HCT116 (cell line): ENCODE results near the gene HOXB7. TPM values are rescaled to one million over a fixed set of nuclear protein-coding genes. Genes with fewer than 3 reads are reported as not detected.

Experiments
- ATAC-seq: fragments of 200-7000 bp; cut with Tn5 transposase; 2 replicates; pipeline ENCODE4 v1.9.1; 2020; ENCODE audit warnings: mild to moderate bottlenecking, moderate library complexity
- BruUV-seq: library from RNA; stranded (reverse); fragments of 400-500 nt; replicated peaks from 2 replicates; lab custom pipeline; 2021; lab: Mats Ljungman, UMichigan
- CTCF ChIA-PET: fragments of 300-600 bp; sonication (Branson Sonifier 250); formaldehyde crosslinking; loops from one replicate; lab custom pipeline; 2021; ENCODE audit warnings: antibody characterized with exemption; lab: Charles Lee
- POLR2A ChIA-PET: fragments of 300-600, 350-600 bp; sonication (Branson Sonifier 250); formaldehyde crosslinking; loops from one replicate; lab custom pipeline; 2021; ENCODE audit warnings: antibody characterized with exemption; lab: Charles Lee
- RAD21 ChIA-PET, 2 experiments: fragments of 300-600 bp; sonication (Branson Sonifier 250); formaldehyde crosslinking; loops; one replicate each; lab custom pipeline; 2023; ENCODE audit warnings: low total read pairs in 2 of 2; ENCODE audit not compliant: uncharacterized antibody in 2 of 2, unreplicated experiment in 2 of 2, low non-redundant PET in 1 of 2; lab: Charles Lee
- DNase-seq: peaks from one replicate; pipeline ENCODE4 v3.0.0-alpha.2; 2010; ENCODE audit warnings: low read depth, low spot score
- H2AFZ ChIP-seq: fragments of 200-600 bp; shearing (Covaris generic), sonication (generic); 2 replicates; pipeline ENCODE4 v1.6.1; 2017; ENCODE audit warnings: low read depth, mixed run types, mixed read lengths, antibody characterized with exemption, low read length; ENCODE audit not compliant: poor library complexity, severe bottlenecking
- H3K27ac ChIP-seq: 2 replicates; pipeline ENCODE4 v1.5.1; 2012; ENCODE audit warnings: low read depth, low read length
- H3K27me3 ChIP-seq: fragments of 200-600 bp; sonication (generic); 2 replicates; pipeline ENCODE4 v1.6.1; 2016; ENCODE audit warnings: mixed run types, low read length, mixed read lengths; ENCODE audit not compliant: insufficient read depth
- H3K36me3 ChIP-seq, 2 experiments: fragments of 200-500 bp in 1 of 2; fragments of 200-600 bp in 1 of 2; sonication (Bioruptor generic) in 1 of 2; sonication (generic) in 1 of 2; 2 replicates each; pipeline versions ENCODE4 v1.5.1 to v1.6.1; 2014 to 2016; ENCODE audit warnings: low read length in 2 of 2, inconsistent platforms in 1 of 2, mixed read lengths in 1 of 2, mixed run types in 1 of 2; ENCODE audit not compliant: insufficient read depth in 2 of 2, control insufficient read depth in 1 of 2
- H3K4me1 ChIP-seq, 2 experiments: fragments of 200-600 bp in 1 of 2; sonication (generic) in 1 of 2; 2 replicates each; pipeline versions ENCODE4 v1.5.1 to v1.6.1; 2012 to 2017; ENCODE audit warnings: low read length in 2 of 2, inconsistent platforms in 1 of 2, mild to moderate bottlenecking in 1 of 2, mixed read lengths in 1 of 2, mixed run types in 1 of 2, moderate library complexity in 1 of 2; ENCODE audit not compliant: insufficient read depth in 2 of 2, control insufficient read depth in 1 of 2
- H3K4me2 ChIP-seq: fragments of 200-600 bp; sonication (generic); 2 replicates; pipeline ENCODE4 v1.6.1; 2017; ENCODE audit warnings: mixed run types, low read length, mixed read lengths
- H3K4me3 ChIP-seq, 2 experiments: fragments of 200-600 bp in 1 of 2; sonication (generic) in 1 of 2; replicated peaks in 1 of 2; 2 replicates each; pipeline ENCODE4 v1.5.1; 2011 to 2016; ENCODE audit warnings: low read length in 2 of 2, control low read depth in 1 of 2, low read depth in 1 of 2, mild to moderate bottlenecking in 1 of 2, mixed read lengths in 1 of 2, mixed run types in 1 of 2
- H3K79me2 ChIP-seq: fragments of 200-600 bp; sonication (generic); 2 replicates; pipeline ENCODE4 v1.6.1; 2017; ENCODE audit warnings: mild to moderate bottlenecking, mixed run types, low read length, moderate library complexity, mixed read lengths; ENCODE audit not compliant: insufficient read depth
- H3K9ac ChIP-seq: fragments of 200-600 bp; sonication (generic); 2 replicates; pipeline ENCODE4 v1.6.1; 2016; ENCODE audit warnings: low read length, mixed read lengths
- H3K9me2 ChIP-seq: fragments of 200-600 bp; sonication (generic), shearing (Covaris generic); 2 replicates; pipeline ENCODE4 v1.6.1; 2017; ENCODE audit warnings: mixed run types, mild to moderate bottlenecking, moderate library complexity; ENCODE audit not compliant: insufficient read depth
- H3K9me3 ChIP-seq, 2 experiments: fragments of 200-500 bp in 1 of 2; fragments of 200-600 bp in 1 of 2; sonication (Bioruptor generic) in 1 of 2; sonication (generic) in 1 of 2; 2 replicates each; pipeline ENCODE4 v1.6.1; 2014 to 2017; ENCODE audit warnings: low read length in 2 of 2, mixed read lengths in 2 of 2, inconsistent platforms in 1 of 2, low read depth in 1 of 2, mild to moderate bottlenecking in 1 of 2, mixed run types in 1 of 2, moderate library complexity in 1 of 2; ENCODE audit not compliant: control insufficient read depth in 1 of 2, insufficient read depth in 1 of 2
- H4K20me1 ChIP-seq: fragments of 200-600 bp; sonication (generic), shearing (Covaris generic); 2 replicates; pipeline ENCODE4 v1.6.1; 2017; ENCODE audit warnings: mixed run types, mild to moderate bottlenecking, moderate library complexity; ENCODE audit not compliant: insufficient read depth
- CBX3 ChIP-seq: IDR thresholded peaks from 2 replicates; pipeline ENCODE4 v1.6.1; 2012; ENCODE audit warnings: low read depth
- CEBPB ChIP-seq: IDR thresholded peaks from 2 replicates; pipeline ENCODE4 v1.6.1; 2012; ENCODE audit warnings: low read depth
- ELF1 ChIP-seq: IDR thresholded peaks from 2 replicates; pipeline ENCODE4 v1.6.1; 2012; ENCODE audit warnings: low read depth, borderline replicate concordance
- EZH2 ChIP-seq: fragments of 200-600 bp; sonication (generic); IDR thresholded peaks from 2 replicates; pipeline ENCODE4 v1.6.1; 2017; ENCODE audit warnings: antibody characterized with exemption, mixed run types
- EZH2phosphoT487 ChIP-seq: fragments of 200-600 bp; IDR thresholded peaks from 2 replicates; pipeline ENCODE4 v1.6.1; 2018; ENCODE audit warnings: antibody characterized with exemption, borderline replicate concordance
- FOSL1 ChIP-seq: IDR thresholded peaks from 2 replicates; pipeline ENCODE4 v1.6.1; 2012; ENCODE audit warnings: low read depth
- POLR2AphosphoS5 ChIP-seq: IDR thresholded peaks from 2 replicates; pipeline ENCODE4 v1.6.1; 2011; ENCODE audit warnings: mild to moderate bottlenecking, low read depth, low read length, moderate library complexity
- RAD21 ChIP-seq: IDR thresholded peaks from 2 replicates; pipeline ENCODE4 v1.6.1; 2012; ENCODE audit warnings: low read depth, mild to moderate bottlenecking
- SIN3A ChIP-seq: IDR thresholded peaks from 2 replicates; pipeline ENCODE4 v1.6.1; 2012; ENCODE audit warnings: low read depth
- YY1 ChIP-seq: IDR thresholded peaks from 2 replicates; pipeline ENCODE4 v1.6.1; 2011; ENCODE audit warnings: low read length, low read depth, moderate library complexity, mild to moderate bottlenecking; ENCODE audit not compliant: insufficient replicate concordance; ENCODE audit errors: extremely low read depth
- ZFX ChIP-seq: fragments of 450-650 bp; IDR thresholded peaks from 2 replicates; pipeline ENCODE4 v1.6.1; 2017
- ZNF274 ChIP-seq: fragments of 200-500 bp; sonication (Bioruptor generic); IDR thresholded peaks from 2 replicates; pipeline ENCODE4 v1.6.1; 2014; ENCODE audit warnings: mild to moderate bottlenecking, low read depth, low read length, inconsistent platforms
- intact Hi-C: fragments of 100-400 bp; cut with micrococcal nuclease; formaldehyde crosslinking; loops from 2 replicates; pipeline ENCODE4 v1.10.0; 2022
- total RNA-seq: library from RNA; stranded (reverse); gene quantifications from one replicate; pipeline ENCODE4 v1.2.1, GENCODE V29; 2021; ENCODE audit not compliant: unreplicated experiment
- TF ChIP-seq, protein P1 (sequence below): IDR thresholded peaks from 2 replicates; pipeline ENCODE4 v1.6.1; 2012
- TF ChIP-seq, protein P2 (sequence below): IDR thresholded peaks from 2 replicates; pipeline ENCODE4 v1.6.1; 2012

Gene HOXB7
- total RNA-seq, 1 experiment from 2014 or later = 33.6 TPM

DNA sequence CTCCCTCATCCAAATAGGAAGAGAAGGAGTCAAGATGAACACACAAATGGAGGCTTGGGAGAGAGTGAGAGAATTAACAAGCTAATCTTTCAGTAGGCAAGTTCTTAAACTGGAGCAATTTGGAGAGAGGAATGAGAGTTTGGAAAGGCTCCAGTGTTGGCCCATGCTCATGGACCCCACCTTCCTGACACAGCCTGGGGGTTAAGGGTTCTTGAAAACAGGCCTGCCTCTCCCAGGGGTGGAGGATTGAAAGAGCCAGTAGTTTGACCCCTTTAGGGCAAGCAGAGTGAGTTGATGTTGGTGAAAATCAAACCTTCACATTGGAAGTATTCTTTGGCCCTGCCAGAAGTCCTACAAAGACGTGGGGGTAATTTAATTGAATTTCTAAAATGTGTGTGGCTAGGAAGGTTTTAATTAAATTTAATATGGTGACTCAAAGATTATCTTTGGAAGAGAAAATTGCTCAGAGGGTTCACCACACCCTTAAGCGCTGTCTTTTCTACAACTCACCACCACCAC is 26.5 kb downstream of the HOXB7 start:
- RAD21 ChIA-PET = no interaction called here
- intact Hi-C loops = no loop called here
- H3K4me1 ChIP-seq = peaks cover 27 to 78% of the 10 kb centered on the region in 2 experiments
- H3K9ac ChIP-seq = peak overlapping the region; percentile 63
- DNase-seq (no peak), ATAC-seq (no peak)
- peak overlapping the region; percentile 98 for H3K4me2 ChIP-seq
- no peaks in the 10 kb centered on the region for H3K36me3 ChIP-seq
- POLR2A ChIA-PET = no interaction called here
- H3K4me3 ChIP-seq = peak overlapping the region; percentile 74 to 76
- H3K9me2 ChIP-seq = no peaks in the 10 kb centered on the region
- H3K79me2 ChIP-seq = peaks cover 79% of the 10 kb centered on the region
- no peak for TF ChIP-seq EZH2
- TF ChIP-seq YY1 = no peak
- TF ChIP-seq ZFX = no peak
- no peak for TF ChIP-seq CBX3
- no peak for TF ChIP-seq ZNF274
- TF ChIP-seq CEBPB = no peak
- TF ChIP-seq FOSL1 = no peak
- no peak for TF ChIP-seq EZH2phosphoT487
- no peak for TF ChIP-seq RAD21
- TF ChIP-seq SIN3A = no peak
- TF ChIP-seq, protein P1, sequence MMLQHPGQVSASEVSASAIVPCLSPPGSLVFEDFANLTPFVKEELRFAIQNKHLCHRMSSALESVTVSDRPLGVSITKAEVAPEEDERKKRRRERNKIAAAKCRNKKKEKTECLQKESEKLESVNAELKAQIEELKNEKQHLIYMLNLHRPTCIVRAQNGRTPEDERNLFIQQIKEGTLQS = no peak
- no peak for TF ChIP-seq ELF1
- TF ChIP-seq POLR2AphosphoS5 = no peak
- TF ChIP-seq, protein P2, sequence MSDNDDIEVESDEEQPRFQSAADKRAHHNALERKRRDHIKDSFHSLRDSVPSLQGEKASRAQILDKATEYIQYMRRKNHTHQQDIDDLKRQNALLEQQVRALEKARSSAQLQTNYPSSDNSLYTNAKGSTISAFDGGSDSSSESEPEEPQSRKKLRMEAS = no peak
- H4K20me1 ChIP-seq = no peaks in the 10 kb centered on the region
- H2AFZ ChIP-seq = no peak overlapping the region
- H3K27ac ChIP-seq = peak overlapping the region; percentile 91
- no peaks in the 10 kb centered on the region for H3K27me3 ChIP-seq
- TSS peak; percentile 29 for BruUV-seq
- CTCF ChIA-PET = interaction anchor here (0.8 to 1.6 kb wide), 2 partner anchors 232 to 321 kb away, joined by 3 to 4 read pairs; no protein-coding TSS in a partner anchor
- no peaks in the 10 kb centered on the region for H3K9me3 ChIP-seq
